Ovary (tissue), 9 donors: Measurements from ENCODE around the gene MNDA. TPM values are rescaled to one million over a fixed set of nuclear protein-coding genes. Genes with fewer than 3 reads are reported as not detected.
"Not testable (repeated sequence)": the region's sequence is repeated elsewhere in the genome, so short reads cannot be mapped to it uniquely, and the experiment has no call there.

Experiments
- DNase-seq, 5 donors: peaks; one replicate each; pipeline ENCODE4 v3.0.0-alpha.2; 2019 to 2020
- H3K27ac ChIP-seq, 2 donors: fragments of 200-600 bp; one replicate each; pipeline versions ENCODE4 v1.5.1 to v1.8.0; 2019 to 2022
- H3K27me3 ChIP-seq: fragments of 200-600 bp; one replicate; pipeline ENCODE4 v1.8.0; 2022
- H3K36me3 ChIP-seq: fragments of 200-600 bp; sonication (generic); one replicate; pipeline ENCODE4 v1.5.1; 2019
- H3K4me1 ChIP-seq: one replicate; pipeline ENCODE4 v1.8.1; 2013; ENCODE audit warnings: mild to moderate bottlenecking, moderate library complexity; ENCODE audit not compliant: insufficient read depth
- H3K4me3 ChIP-seq: fragments of 200-600 bp; sonication (generic); one replicate; pipeline ENCODE4 v1.5.1; 2017
- H3K9me3 ChIP-seq, 2 donors: fragments of 200-600 bp in 1 of 2; sonication (generic) in 1 of 2; one replicate each; pipeline versions ENCODE4 v1.5.1 to v1.8.1; 2013 to 2019; ENCODE audit warnings: mild to moderate bottlenecking in 1 of 2, moderate library complexity in 1 of 2
- EP300 ChIP-seq: sonication (generic); formaldehyde crosslinking; IDR thresholded peaks from one replicate; pipeline ENCODE4 v1.6.1; 2017; ENCODE audit warnings: antibody characterized with exemption
- POLR2A ChIP-seq: fragments of 450-650 bp; IDR thresholded peaks from one replicate; pipeline ENCODE4 v1.6.1; 2017; ENCODE audit warnings: antibody characterized with exemption, mild to moderate bottlenecking, moderate library complexity
- WGBS, 3 donors: extraction: QIAGEN DNeasy Blood & Tissue Kit in 1 of 3; methylation state at CpG; one replicate each; pipeline versions ENCODE4 v1.1.5 to v1.1.7; 2013 to 2017; 5-methylcytosine and 5-hydroxymethylcytosine counted together
- intact Hi-C, 4 donors: fragments of 100-400 bp; cut with DNase I; formaldehyde crosslinking; loops; one replicate each; pipeline versions ENCODE4 v1.11.0 to v1.15.1; 2022 to 2023
- polyA plus RNA-seq, 2 donors: library from polyadenylated mRNA; stranded (reverse); fragments of 200-250 nt in 1 of 2; fragments of 350-450 nt in 1 of 2; fragmentation: Illumina TruSeq in 1 of 2; extraction: RNeasy Lipid Tissue Mini Kit (QIAGEN cat#74804) in 1 of 2; gene quantifications; one replicate each; pipeline ENCODE4 v1.2.3, GENCODE V29; 2013 to 2014
- small RNA-seq: library from RNA; depleted of rRNA; stranded (forward); fragments of <200 nt; gene quantifications from one replicate; pipeline ENCODE3, GENCODE V24; 2016
- total RNA-seq, 7 donors: library from RNA; depleted of rRNA in 2 of 7; stranded (reverse); fragments of >200 nt in 2 of 7; fragmentation: NEBNext Ultra II Directional in 3 of 7; extraction: Animal tissue kit (Norgen Biotek cat#: 25700) in 3 of 7; gene quantifications; one replicate each; pipeline versions ENCODE4 v1.1.0 to v1.2.4, GENCODE V29; 2016 to 2023
- TF ChIP-seq, protein P1 (sequence below), 3 donors: fragments of 450-650 bp in 2 of 3; fragments of 200-600 bp in 1 of 3; IDR thresholded peaks; one replicate each; pipeline versions ENCODE4 v1.5.1 to v1.8.0; 2016 to 2022; ENCODE audit warnings: antibody characterized with exemption in 3 of 3, mild to moderate bottlenecking in 1 of 3
- donor health status: DM: no; HTN: no; CAD: no; lungs with moderate emphysema.
- donor health status: DM: no; HTN: no; CAD: no.
- donor health status: Bipolar disorder and iron deficiency.
- donor health status: DM: yes; HTN: yes; CAD: no.
- donor health status: DM: no; HTN: no; CAD: no.
- donor health status: DM: yes; HTN: yes; CAD: no.

MNDA gene
- total and polyA plus RNA-seq, 9 donors = 0.71 to 26.5 (median 2.8) TPM

DNA sequence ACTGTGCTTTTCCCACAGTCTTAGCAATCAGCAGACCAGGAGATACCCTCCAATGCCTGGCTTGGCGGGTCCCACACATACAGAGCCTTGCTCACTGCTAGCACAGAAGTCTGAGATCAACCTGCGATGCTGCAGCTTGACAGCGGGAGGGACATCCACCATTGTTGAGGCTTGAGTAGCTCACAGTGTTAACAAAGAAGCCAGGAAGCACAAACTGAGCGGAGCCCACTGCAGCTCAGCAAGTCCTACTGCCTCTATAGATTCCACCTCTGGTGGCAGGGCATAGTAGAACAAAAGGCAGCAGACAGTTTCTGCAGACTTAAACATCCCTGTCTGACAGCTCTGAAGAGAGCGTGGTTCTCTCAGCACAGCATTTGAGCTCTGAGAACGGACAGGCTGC is 33.4 kb downstream of the MNDA start:
- H3K27me3 ChIP-seq = no peaks in the 10 kb centered on the region
- no peak overlapping the region for H3K27ac ChIP-seq
- 56 to 84% (median 68%) methylated on average over 6 of the region's 6 CpGs for WGBS, 3 donors
- H3K36me3 ChIP-seq = no peaks in the 10 kb centered on the region
- intact Hi-C loops = no loop called here
- no peaks in the 10 kb centered on the region for H3K9me3 ChIP-seq
- DNase-seq = no peak
- TF ChIP-seq EP300 = no peak
- no peak for TF ChIP-seq POLR2A
- TF ChIP-seq, protein P1, sequence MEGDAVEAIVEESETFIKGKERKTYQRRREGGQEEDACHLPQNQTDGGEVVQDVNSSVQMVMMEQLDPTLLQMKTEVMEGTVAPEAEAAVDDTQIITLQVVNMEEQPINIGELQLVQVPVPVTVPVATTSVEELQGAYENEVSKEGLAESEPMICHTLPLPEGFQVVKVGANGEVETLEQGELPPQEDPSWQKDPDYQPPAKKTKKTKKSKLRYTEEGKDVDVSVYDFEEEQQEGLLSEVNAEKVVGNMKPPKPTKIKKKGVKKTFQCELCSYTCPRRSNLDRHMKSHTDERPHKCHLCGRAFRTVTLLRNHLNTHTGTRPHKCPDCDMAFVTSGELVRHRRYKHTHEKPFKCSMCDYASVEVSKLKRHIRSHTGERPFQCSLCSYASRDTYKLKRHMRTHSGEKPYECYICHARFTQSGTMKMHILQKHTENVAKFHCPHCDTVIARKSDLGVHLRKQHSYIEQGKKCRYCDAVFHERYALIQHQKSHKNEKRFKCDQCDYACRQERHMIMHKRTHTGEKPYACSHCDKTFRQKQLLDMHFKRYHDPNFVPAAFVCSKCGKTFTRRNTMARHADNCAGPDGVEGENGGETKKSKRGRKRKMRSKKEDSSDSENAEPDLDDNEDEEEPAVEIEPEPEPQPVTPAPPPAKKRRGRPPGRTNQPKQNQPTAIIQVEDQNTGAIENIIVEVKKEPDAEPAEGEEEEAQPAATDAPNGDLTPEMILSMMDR (IDR thresholded peaks at IDR 0.05) = no peak
- H3K4me3 ChIP-seq = no peak overlapping the region
- H3K4me1 ChIP-seq = no peaks in the 10 kb centered on the region

DNA sequence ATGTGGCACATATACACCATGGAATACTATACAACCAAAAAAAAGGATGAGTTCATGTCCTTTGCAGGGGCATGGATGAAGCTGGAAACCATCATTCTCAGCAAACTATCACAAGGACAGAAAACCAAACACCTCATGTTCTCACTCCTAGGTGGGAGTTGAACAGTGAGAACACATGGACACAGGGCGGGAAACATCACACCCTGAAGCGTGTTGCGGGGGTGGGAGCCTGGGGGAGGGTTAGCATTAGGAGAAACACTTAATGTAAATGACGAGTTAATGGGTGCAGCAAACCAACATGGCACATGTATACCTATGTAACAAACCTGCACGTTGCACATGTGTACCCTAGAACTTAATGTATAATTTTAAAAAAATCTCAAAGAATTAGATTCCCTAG is 39.3 kb downstream of the MNDA start:
- not testable (repeated sequence) for H3K36me3 ChIP-seq
- 90 to 94% (median 90%) methylated on average over 5 of the region's 5 CpGs for WGBS, 3 donors

DNA sequence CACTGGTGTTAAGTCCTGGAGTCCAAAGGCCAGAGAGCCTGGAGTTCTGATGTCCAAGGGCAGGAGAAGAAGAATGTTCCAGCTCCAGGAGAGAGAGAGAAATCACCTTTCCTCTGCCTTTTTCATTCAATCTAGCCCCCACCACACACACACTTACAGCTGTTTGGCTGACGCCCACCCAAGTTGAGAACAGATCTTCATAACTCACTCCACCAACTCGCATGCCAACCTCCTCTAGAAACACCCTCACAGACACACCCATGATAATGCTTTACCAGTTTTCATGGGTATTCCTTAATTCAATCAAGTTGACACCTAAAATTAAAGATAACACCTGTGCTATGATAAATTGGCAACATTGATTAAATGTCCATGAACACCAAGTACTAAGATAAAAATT is 42.0 kb downstream of the MNDA start:
- intact Hi-C loops = no loop called here
- no peak overlapping the region for H3K27ac ChIP-seq
- H3K9me3 ChIP-seq = no peaks in the 10 kb centered on the region
- no peak for TF ChIP-seq EP300
- TF ChIP-seq POLR2A = no peak
- TF ChIP-seq, protein P1 (IDR thresholded peaks at IDR 0.05) = no peak
- H3K4me3 ChIP-seq = no peak overlapping the region
- H3K4me1 ChIP-seq = no peaks in the 10 kb centered on the region
- no peaks in the 10 kb centered on the region for H3K36me3 ChIP-seq
- 67 to 90% (median 82%) methylated on average over 2 of the region's 2 CpGs for WGBS, 3 donors
- DNase-seq = no peak
- H3K27me3 ChIP-seq = no peaks in the 10 kb centered on the region

More for the DNA sequence above, 39.3 kb downstream of the MNDA start:
- H3K4me3 ChIP-seq, H3K27ac ChIP-seq, DNase-seq, intact Hi-C loops, H3K9me3 ChIP-seq, H3K27me3 ChIP-seq, H3K4me1 ChIP-seq: not testable (repeated sequence)

GRCh38 chr1:158893654-158894053 is 62.5 kb downstream of the MNDA start:
- no peaks in the 10 kb centered on the region for H3K36me3 ChIP-seq
- TF ChIP-seq, protein P1 (IDR thresholded peaks at IDR 0.05) = no peak
- TF ChIP-seq POLR2A = no peak
- intact Hi-C loops = no loop called here

GRCh38 chr1:158898722-158899121 is 67.6 kb downstream of the MNDA start:
- Histone ChIP-seq H3K9me3 (no peaks in the 10 kb centered on the region), H3K36me3 (no peaks in the 10 kb centered on the region), H3K27ac (no peak overlapping the region), H3K4me3 (no peak overlapping the region), H3K4me1 (no peaks in the 10 kb centered on the region), H3K27me3 (no peaks in the 10 kb centered on the region)
- TF ChIP-seq POLR2A (no peak), EP300 (no peak)
- TF ChIP-seq, protein P1 (IDR thresholded peaks at IDR 0.05) = no peak
- intact Hi-C loops = no loop called here
- 81 to 90% methylated on average over 2 of the region's 2 CpGs; no CpG with 5 or more reads in 1 of the 3 donors for WGBS, 3 donors
- no peak for DNase-seq

More at GRCh38 chr1:158893654-158894053, 62.5 kb downstream of the MNDA start:
- Histone ChIP-seq H3K4me1 (no peaks in the 10 kb centered on the region), H3K27ac (no peak overlapping the region), H3K27me3 (no peaks in the 10 kb centered on the region), H3K9me3 (no peaks in the 10 kb centered on the region), H3K4me3 (no peak overlapping the region)
- DNase-seq = no peak

Small RNAs within 50 kb of the gene (small RNA-seq; reads per million reads assigned to genes)
- not detected for gene OR2AQ1P

Other genes starting within 250 kb of the MNDA start
- gene OR10Z1, start 226.1 kb upstream of the MNDA start, total RNA-seq = not detected
- not detected for gene OR10Z1, start 226.1 kb upstream of the MNDA start, polyA plus RNA-seq
- gene SPTA1, start 144.6 kb upstream of the MNDA start, total RNA-seq = 1 to 10 TPM in 1 of 7 donors, under 1 TPM in 4, not detected in 2; 0.10 to 1.8 (median 0.23) TPM
- under 1 TPM; 0.07 to 0.17 TPM for gene SPTA1, start 144.6 kb upstream of the MNDA start, polyA plus RNA-seq
- not detected for gene OR6K2, start 130.7 kb upstream of the MNDA start, total RNA-seq
- not detected for gene OR6K2, start 130.7 kb upstream of the MNDA start, polyA plus RNA-seq
- gene OR6K3, start 110.6 kb upstream of the MNDA start, total RNA-seq = under 1 TPM in 1 of 7 donors, not detected in 6; 0.11 TPM
- not detected for gene OR6K3, start 110.6 kb upstream of the MNDA start, polyA plus RNA-seq
- gene OR6K6, start 76.6 kb upstream of the MNDA start, total RNA-seq = not detected
- gene OR6K6, start 76.6 kb upstream of the MNDA start, polyA plus RNA-seq = not detected
- gene OR6N1, start 59.2 kb upstream of the MNDA start, total RNA-seq = not detected
- gene OR6N1, start 59.2 kb upstream of the MNDA start, polyA plus RNA-seq = not detected
- gene OR6N2, start 50.1 kb upstream of the MNDA start, total RNA-seq = not detected
- not detected for gene OR6N2, start 50.1 kb upstream of the MNDA start, polyA plus RNA-seq
- gene PYHIN1, start 100.2 kb downstream of the MNDA start, total RNA-seq = 1 to 10 TPM in 2 of 7 donors, under 1 TPM in 4, not detected in 1; 0.28 to 1.8 (median 0.50) TPM
- 1 to 10 TPM in 1 of 2 donors, under 1 TPM in 1; 0.16 to 1.9 TPM for gene PYHIN1, start 100.2 kb downstream of the MNDA start, polyA plus RNA-seq
- gene IFI16, start 178.6 kb downstream of the MNDA start, total RNA-seq = 100 to 1,000 TPM in 2 of 7 donors, 10 to 100 TPM in 5; 73.1 to 124 (median 87.2) TPM
- 100 to 1,000 TPM; 121 to 184 TPM for gene IFI16, start 178.6 kb downstream of the MNDA start, polyA plus RNA-seq
- gene AIM2, start 245.4 kb downstream of the MNDA start, total RNA-seq = under 1 TPM in 3 of 7 donors, not detected in 4; 0.20 to 0.95 (median 0.38) TPM
- under 1 TPM in 1 of 2 donors, not detected in 1; 0.50 TPM for gene AIM2, start 245.4 kb downstream of the MNDA start, polyA plus RNA-seq